Karpas-422 (cell line): ENCODE measurements around the gene DTD1. TPM values are rescaled to one million over a fixed set of nuclear protein-coding genes. Genes with fewer than 3 reads are reported as not detected.

Source experiments
- DNase-seq: peaks from one replicate; pipeline ENCODE4 v3.0.0-alpha.2; 2015
- H2AFZ ChIP-seq: fragments of 200-600 bp; sonication (generic); 2 replicates; pipeline ENCODE4 v1.6.1; 2014; ENCODE audit warnings: antibody characterized with exemption, low read length, mixed read lengths
- H3K27ac ChIP-seq: fragments of 200-600 bp; sonication (generic); 2 replicates; pipeline ENCODE4 v1.5.1; 2014; ENCODE audit warnings: mild to moderate bottlenecking, low read length, moderate library complexity
- H3K27me3 ChIP-seq: fragments of 200-600 bp; sonication (generic); 2 replicates; pipeline ENCODE4 v1.6.1; 2014; ENCODE audit warnings: low read length, mixed read lengths
- H3K36me3 ChIP-seq: fragments of 200-600 bp; sonication (generic); 2 replicates; pipeline ENCODE4 v1.6.1; 2014; ENCODE audit warnings: low read length, mixed read lengths; ENCODE audit not compliant: insufficient read depth
- H3K4me1 ChIP-seq: fragments of 200-600 bp; sonication (generic); 2 replicates; pipeline ENCODE4 v1.6.1; 2014; ENCODE audit warnings: mild to moderate bottlenecking, low read length, mixed read lengths
- H3K4me2 ChIP-seq: fragments of 200-600 bp; sonication (generic); 2 replicates; pipeline ENCODE4 v1.6.1; 2014; ENCODE audit warnings: low read length, low read depth, mild to moderate bottlenecking; ENCODE audit not compliant: poor library complexity, severe bottlenecking
- H3K4me3 ChIP-seq: fragments of 200-600 bp; sonication (generic); 2 replicates; pipeline ENCODE4 v1.5.1; 2014; ENCODE audit warnings: mild to moderate bottlenecking, antibody characterized with exemption, low read length, mixed read lengths
- H3K79me2 ChIP-seq: fragments of 200-600 bp; sonication (generic); 2 replicates; pipeline ENCODE4 v1.6.1; 2014; ENCODE audit warnings: mild to moderate bottlenecking, low read length, mixed read lengths
- H3K9ac ChIP-seq: fragments of 200-600 bp; sonication (generic); 2 replicates; pipeline ENCODE4 v1.6.0; 2014; ENCODE audit warnings: low read length
- H3K9me2 ChIP-seq: fragments of 200-600 bp; sonication (generic), shearing (Covaris generic); replicated peaks from 2 replicates; pipeline ENCODE4 v1.6.0; 2014; ENCODE audit warnings: mild to moderate bottlenecking, low read length, moderate library complexity; ENCODE audit not compliant: insufficient read depth
- H3K9me3 ChIP-seq: fragments of 300-700, 200-600 bp; sonication (generic); 2 replicates; pipeline ENCODE4 v1.6.1; 2014; ENCODE audit warnings: low read length, mixed read lengths
- H4K20me1 ChIP-seq: fragments of 200-600 bp; sonication (generic); 2 replicates; pipeline ENCODE4 v1.6.1; 2014; ENCODE audit warnings: mild to moderate bottlenecking, antibody characterized with exemption, low read length, low read depth; ENCODE audit not compliant: insufficient read depth
- total RNA-seq: library from RNA; depleted of rRNA; stranded (reverse); fragments of >200 nt; shearing (Covaris generic); gene quantifications from 2 replicates; pipeline ENCODE4 v1.2.3, GENCODE V29; 2014; ENCODE audit warnings: low replicate concordance

The DTD1 gene
- total RNA-seq, 1 experiment from 2014 or later, result 84.9 TPM

GRCh38 chr20:18635380-18635779, 47.5 kb downstream of the DTD1 start:
- 0 out of 2 replicates have a peak, but pooled peaks cover 3% of the 10 kb centered on the region for H3K36me3 ChIP-seq
- H4K20me1 ChIP-seq, result peaks cover 13% of the 10 kb centered on the region
- H3K4me1 ChIP-seq, result peaks cover 25% of the 10 kb centered on the region
- no peak overlapping the region for H3K4me2 ChIP-seq
- no peaks in the 10 kb centered on the region for H3K9me2 ChIP-seq
- H3K27me3 ChIP-seq, result no peaks in the 10 kb centered on the region
- no peak overlapping the region for H2AFZ ChIP-seq
- no peak overlapping the region for H3K9ac ChIP-seq
- no peak overlapping the region for H3K4me3 ChIP-seq
- H3K9me3 ChIP-seq, result no peaks in the 10 kb centered on the region
- no peak for DNase-seq
- no peak overlapping the region for H3K27ac ChIP-seq
- 0 out of 2 replicates have a peak, but pooled peaks cover 2% of the 10 kb centered on the region for H3K79me2 ChIP-seq

- no peaks in the 10 kb centered on the region for H3K9me3 ChIP-seq
- 0 out of 2 replicates have a peak, but pooled peaks cover 3% of the 10 kb centered on the region for H3K36me3 ChIP-seq
- no peak overlapping the region for H3K4me2 ChIP-seq
- peaks cover 17% of the 10 kb centered on the region for H4K20me1 ChIP-seq
- no peaks in the 10 kb centered on the region for H3K27me3 ChIP-seq
- no peak overlapping the region for H3K9ac ChIP-seq
- H2AFZ ChIP-seq, result no peak overlapping the region
- H3K27ac ChIP-seq, result no peak overlapping the region
- 0 out of 2 replicates have a peak, but pooled peaks cover 2% of the 10 kb centered on the region for H3K79me2 ChIP-seq
- no peak for DNase-seq
- peaks cover 21% of the 10 kb centered on the region for H3K4me1 ChIP-seq
- no peak overlapping the region for H3K4me3 ChIP-seq
- no peaks in the 10 kb centered on the region for H3K9me2 ChIP-seq
Observed at GRCh38 chr20:18637224-18637623, 49.4 kb downstream of the DTD1 start.

GRCh38 chr20:18638768-18639167, 50.9 kb downstream of the DTD1 start:
- H3K27ac ChIP-seq, result no peak overlapping the region
- peaks cover 16% of the 10 kb centered on the region for H4K20me1 ChIP-seq
- H3K79me2 ChIP-seq, result 0 out of 2 replicates have a peak, but pooled peaks cover 2% of the 10 kb centered on the region
- peaks cover 18% of the 10 kb centered on the region for H3K4me1 ChIP-seq
- no peak overlapping the region for H3K4me3 ChIP-seq
- no peaks in the 10 kb centered on the region for H3K27me3 ChIP-seq
- no peaks in the 10 kb centered on the region for H3K9me3 ChIP-seq
- no peaks in the 10 kb centered on the region for H3K9me2 ChIP-seq
- no peak overlapping the region for H3K9ac ChIP-seq
- no peak overlapping the region for H2AFZ ChIP-seq
- H3K4me2 ChIP-seq, result no peak overlapping the region
- 0 out of 2 replicates have a peak, but pooled peaks cover 3% of the 10 kb centered on the region for H3K36me3 ChIP-seq
- DNase-seq, result no peak

GRCh38 chr20:18639501-18639979, 51.7 kb downstream of the DTD1 start:
- Histone ChIP-seq H3K27me3 (no peaks in the 10 kb centered on the region), H4K20me1 (peaks cover 13% of the 10 kb centered on the region), H2AFZ (no peak overlapping the region), H3K4me2 (no peak overlapping the region), H3K9ac (no peak overlapping the region), H3K4me3 (no peak overlapping the region), H3K9me3 (no peaks in the 10 kb centered on the region), H3K4me1 (peaks cover 19% of the 10 kb centered on the region), H3K9me2 (no peaks in the 10 kb centered on the region), H3K79me2 (peaks cover 2% of the 10 kb centered on the region; the same call in 1 of the 2 replicates), H3K36me3 (0 out of 2 replicates have a peak, but pooled peaks cover 3% of the 10 kb centered on the region), H3K27ac (no peak overlapping the region)
- no peak for DNase-seq

- no peaks in the 10 kb centered on the region for H3K36me3 ChIP-seq
- 0 out of 2 replicates have a peak, but pooled peaks cover 3% of the 10 kb centered on the region for H4K20me1 ChIP-seq
- H3K9me3 ChIP-seq, result no peaks in the 10 kb centered on the region
- H3K27ac ChIP-seq, result peak overlapping the region; percentile 32; the same call in 1 of the 2 replicates
- no peaks in the 10 kb centered on the region for H3K27me3 ChIP-seq
- peak overlapping the region; percentile 44 for H3K4me3 ChIP-seq
- DNase-seq, result peak; percentile 76
- H3K9me2 ChIP-seq, result no peaks in the 10 kb centered on the region
- no peak overlapping the region for H2AFZ ChIP-seq
- H3K9ac ChIP-seq, result no peak overlapping the region
- H3K4me1 ChIP-seq, result peaks cover 32% of the 10 kb centered on the region
- peaks cover 30% of the 10 kb centered on the region for H3K79me2 ChIP-seq
- peak overlapping the region; percentile 65 for H3K4me2 ChIP-seq
Observed at GRCh38 chr20:18645196-18645745, 57.4 kb downstream of the DTD1 start.

GRCh38 chr20:18645851-18646250, 58.0 kb downstream of the DTD1 start:
- H3K36me3 ChIP-seq, result no peaks in the 10 kb centered on the region
- H3K9ac ChIP-seq, result no peak overlapping the region
- 0 out of 2 replicates have a peak, but pooled peaks cover 3% of the 10 kb centered on the region for H4K20me1 ChIP-seq
- no peak overlapping the region for H2AFZ ChIP-seq
- no peaks in the 10 kb centered on the region for H3K9me2 ChIP-seq
- DNase-seq, result no peak
- H3K79me2 ChIP-seq, result peaks cover 30% of the 10 kb centered on the region
- no peaks in the 10 kb centered on the region for H3K27me3 ChIP-seq
- H3K27ac ChIP-seq, result no peak overlapping the region
- H3K4me1 ChIP-seq, result peaks cover 32% of the 10 kb centered on the region
- H3K4me3 ChIP-seq, result no peak overlapping the region
- H3K4me2 ChIP-seq, result peak overlapping the region; percentile 65
- H3K9me3 ChIP-seq, result no peaks in the 10 kb centered on the region

- no peak for DNase-seq
- H3K79me2 ChIP-seq, result peaks cover 38% of the 10 kb centered on the region
- no peak overlapping the region for H3K9ac ChIP-seq
- no peaks in the 10 kb centered on the region for H3K27me3 ChIP-seq
- H3K4me2 ChIP-seq, result no peak overlapping the region
- peaks cover 32% of the 10 kb centered on the region for H3K4me1 ChIP-seq
- no peak overlapping the region for H3K4me3 ChIP-seq
- H2AFZ ChIP-seq, result no peak overlapping the region
- no peaks in the 10 kb centered on the region for H3K36me3 ChIP-seq
- no peaks in the 10 kb centered on the region for H3K9me3 ChIP-seq
- H3K27ac ChIP-seq, result no peak overlapping the region
- H4K20me1 ChIP-seq, result no peaks in the 10 kb centered on the region
- H3K9me2 ChIP-seq, result no peaks in the 10 kb centered on the region
Observed at GRCh38 chr20:18647777-18648176, 59.9 kb downstream of the DTD1 start.

GRCh38 chr20:18650224-18650623, 62.4 kb downstream of the DTD1 start:
- Histone ChIP-seq H3K4me3 (no peak overlapping the region), H3K27me3 (no peaks in the 10 kb centered on the region), H3K79me2 (peaks cover 37% of the 10 kb centered on the region), H3K9me2 (no peaks in the 10 kb centered on the region), H3K9ac (no peak overlapping the region), H3K9me3 (no peaks in the 10 kb centered on the region), H2AFZ (no peak overlapping the region), H3K36me3 (no peaks in the 10 kb centered on the region; the same call in 1 of the 2 replicates), H4K20me1 (no peaks in the 10 kb centered on the region), H3K4me2 (no peak overlapping the region), H3K4me1 (peaks cover 18% of the 10 kb centered on the region), H3K27ac (no peak overlapping the region)
- no peak for DNase-seq
